ENCODE results near the gene ZNF497. TPM values are rescaled to one million over a fixed set of nuclear protein-coding genes. Genes with fewer than 3 reads are reported as not detected.

Gene ZNF497
- total RNA-seq, 4 donors from 2014 or later, result 7.1 to 16.2 (median 8.1) TPM

GRCh38 chr19:58325311-58326022, 37.1 kb downstream of the ZNF497 start:
- H3K36me3 ChIP-seq, result no peaks in the 10 kb centered on the region
- H3K9me3 ChIP-seq, result no peaks in the 10 kb centered on the region
- 87 to 93% methylated on average over 6 of the region's 6 CpGs for WGBS, 2 donors
- no peak for TF ChIP-seq POLR2A (IDR thresholded peaks at IDR 0.05)
- TF ChIP-seq, protein P1, sequence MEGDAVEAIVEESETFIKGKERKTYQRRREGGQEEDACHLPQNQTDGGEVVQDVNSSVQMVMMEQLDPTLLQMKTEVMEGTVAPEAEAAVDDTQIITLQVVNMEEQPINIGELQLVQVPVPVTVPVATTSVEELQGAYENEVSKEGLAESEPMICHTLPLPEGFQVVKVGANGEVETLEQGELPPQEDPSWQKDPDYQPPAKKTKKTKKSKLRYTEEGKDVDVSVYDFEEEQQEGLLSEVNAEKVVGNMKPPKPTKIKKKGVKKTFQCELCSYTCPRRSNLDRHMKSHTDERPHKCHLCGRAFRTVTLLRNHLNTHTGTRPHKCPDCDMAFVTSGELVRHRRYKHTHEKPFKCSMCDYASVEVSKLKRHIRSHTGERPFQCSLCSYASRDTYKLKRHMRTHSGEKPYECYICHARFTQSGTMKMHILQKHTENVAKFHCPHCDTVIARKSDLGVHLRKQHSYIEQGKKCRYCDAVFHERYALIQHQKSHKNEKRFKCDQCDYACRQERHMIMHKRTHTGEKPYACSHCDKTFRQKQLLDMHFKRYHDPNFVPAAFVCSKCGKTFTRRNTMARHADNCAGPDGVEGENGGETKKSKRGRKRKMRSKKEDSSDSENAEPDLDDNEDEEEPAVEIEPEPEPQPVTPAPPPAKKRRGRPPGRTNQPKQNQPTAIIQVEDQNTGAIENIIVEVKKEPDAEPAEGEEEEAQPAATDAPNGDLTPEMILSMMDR (IDR thresholded peaks at IDR 0.05), result no peak
- DNase-seq, result no peak
- intact Hi-C loops (cut with DNase I), result loop anchor here (10.0 kb wide), 1 partner anchor 59 kb away; the partner anchor contains the start of genes RPS5 and ZNF837
- H3K27me3 ChIP-seq, result no peaks in the 10 kb centered on the region
- H3K4me1 ChIP-seq, result peaks cover 17 to 22% of the 10 kb centered on the region in 2 donors
- no peak overlapping the region for H3K27ac ChIP-seq
- H3K4me3 ChIP-seq (replicated peaks in 1 of 3), result no peak overlapping the region

GRCh38 chr19:58319241-58319640, 43.3 kb downstream of the ZNF497 start:
- Histone ChIP-seq H3K27me3 (no peaks in the 10 kb centered on the region), H3K9me3 (no peaks in the 10 kb centered on the region), H3K4me3 (replicated peaks in 1 of 3) (no peak overlapping the region), H3K36me3 (peaks cover 0 to 7% of the 10 kb centered on the region in 2 donors), H3K4me1 (no peaks in the 10 kb centered on the region), H3K27ac (no peak overlapping the region)
- TF ChIP-seq POLR2A (IDR thresholded peaks at IDR 0.05), result no peak
- TF ChIP-seq, protein P1 (IDR thresholded peaks at IDR 0.05), result no peak
- no peak for DNase-seq
- intact Hi-C loops (cut with DNase I), result no loop called here
- WGBS, 2 donors, result 88 to 96% methylated on average over 10 of the region's 10 CpGs

DNA sequence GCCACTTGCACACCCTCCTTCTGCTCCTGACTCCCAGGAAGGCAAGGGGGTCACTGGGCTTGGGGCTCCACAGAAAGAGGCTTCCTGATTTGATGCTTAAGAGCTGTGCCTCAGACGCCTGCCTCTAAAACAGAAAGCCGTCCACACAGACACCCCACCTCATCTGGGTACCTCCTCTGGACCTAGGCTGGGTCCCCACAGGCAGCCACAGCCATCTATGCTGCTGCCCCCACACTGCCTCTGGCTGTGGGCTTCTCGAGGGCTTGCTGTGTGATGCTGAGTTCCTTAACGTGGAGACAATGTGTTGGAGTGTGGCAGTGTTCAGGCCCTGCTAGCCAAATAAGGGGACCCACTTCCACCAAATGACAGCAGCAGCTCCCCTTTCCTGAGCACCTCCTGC, 44.3 kb downstream of the ZNF497 start:
- peaks cover 8 to 12% of the 10 kb centered on the region in 2 donors for H3K36me3 ChIP-seq
- no peak overlapping the region for H3K4me3 ChIP-seq (replicated peaks in 1 of 3)
- H3K9me3 ChIP-seq, result no peaks in the 10 kb centered on the region
- no peaks in the 10 kb centered on the region for H3K27me3 ChIP-seq
- no peak for TF ChIP-seq POLR2A (IDR thresholded peaks at IDR 0.05)
- TF ChIP-seq, protein P1 (IDR thresholded peaks at IDR 0.05), result no peak
- DNase-seq, result no peak
- intact Hi-C loops (cut with DNase I), result no loop called here
- no peak overlapping the region for H3K27ac ChIP-seq
- H3K4me1 ChIP-seq, result no peaks in the 10 kb centered on the region
- WGBS, 2 donors, result 94 to 100% methylated on average over 2 to 4 of the region's 4 CpGs

GRCh38 chr19:58317476-58318072, 45.0 kb downstream of the ZNF497 start:
- DNase-seq, result peak in 1 of 2 donors; percentile 19
- Histone ChIP-seq H3K4me3 (replicated peaks in 1 of 3) (no peak overlapping the region), H3K27me3 (no peaks in the 10 kb centered on the region), H3K4me1 (no peaks in the 10 kb centered on the region), H3K36me3 (peaks cover 13 to 20% of the 10 kb centered on the region in 2 donors), H3K27ac (no peak overlapping the region), H3K9me3 (no peaks in the 10 kb centered on the region)
- WGBS, 2 donors, result 52 to 58% methylated on average over 7 of the region's 7 CpGs
- TF ChIP-seq POLR2A (IDR thresholded peaks at IDR 0.05), result no peak
- TF ChIP-seq, protein P1 (IDR thresholded peaks at IDR 0.05), result no peak
- intact Hi-C loops (cut with DNase I), result no loop called here

DNA sequence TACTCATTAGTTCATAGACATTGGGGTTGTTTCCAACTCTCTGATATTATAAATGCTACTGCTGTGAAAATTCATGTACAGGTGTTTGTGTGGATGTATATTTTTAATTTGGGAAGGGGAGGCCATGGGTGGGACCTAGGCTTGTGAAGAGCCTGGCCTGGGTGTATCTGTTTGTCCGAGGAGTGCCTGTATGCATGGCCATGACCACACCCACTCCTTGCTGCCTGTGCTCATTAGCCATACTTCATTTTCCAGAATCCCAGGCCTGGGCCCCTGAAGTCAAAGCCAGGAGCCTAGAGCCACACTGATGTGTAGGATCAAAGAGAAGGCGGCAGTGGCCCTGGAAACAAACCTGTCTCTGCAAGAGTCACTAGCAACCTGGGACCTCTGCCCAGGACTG, 47.0 kb downstream of the ZNF497 start:
- H3K27ac ChIP-seq, result no peak overlapping the region
- H3K27me3 ChIP-seq, result no peaks in the 10 kb centered on the region
- H3K9me3 ChIP-seq, result no peaks in the 10 kb centered on the region
- 95 to 100% methylated on average over 2 of the region's 2 CpGs for WGBS, 2 donors
- no peak for TF ChIP-seq POLR2A (IDR thresholded peaks at IDR 0.05)
- TF ChIP-seq, protein P1 (IDR thresholded peaks at IDR 0.05), result no peak
- DNase-seq, result no peak
- peaks cover 26 to 29% of the 10 kb centered on the region in 2 donors for H3K36me3 ChIP-seq
- intact Hi-C loops (cut with DNase I), result no loop called here
- H3K4me1 ChIP-seq, result no peaks in the 10 kb centered on the region
- H3K4me3 ChIP-seq (replicated peaks in 1 of 3), result no peak overlapping the region

Data from thyroid gland (tissue), 4 donors.